ENCODE measurements around the gene NEURL3.
"Not testable (repeated sequence)": the region's sequence is repeated elsewhere in the genome, so short reads cannot be mapped to it uniquely, and the experiment has no call there.

The NEURL3 gene

GRCh38 chr2:96505231-96505889 lies at the start of gene NEURL3:
NEURL3 (minus strand) TSS chr2:96505357; CDS start chr2:96505286, 71 bp downstream.
- no peak for DNase-seq

GRCh38 chr2:96554293-96555145 lies 49.4 kb upstream of the NEURL3 start:
- DNase-seq: peak; percentile 50

GRCh38 chr2:96553957-96554292 lies 48.8 kb upstream of the NEURL3 start:
- DNase-seq: not testable (repeated sequence)

- no peak for DNase-seq
Observed at GRCh38 chr2:96553176-96553956, 48.2 kb upstream of the NEURL3 start.

GRCh38 chr2:96552315-96553175 lies 47.4 kb upstream of the NEURL3 start:
- no peak for DNase-seq

GRCh38 chr2:96551605-96552314 lies 46.6 kb upstream of the NEURL3 start:
- DNase-seq: no peak

- DNase-seq: no peak
Observed at GRCh38 chr2:96550787-96551604, 45.8 kb upstream of the NEURL3 start.

GRCh38 chr2:96549967-96550786 lies 45.0 kb upstream of the NEURL3 start:
- no peak for DNase-seq

- no peak for DNase-seq
Observed at GRCh38 chr2:96549466-96549785, 44.3 kb upstream of the NEURL3 start.

- no peak for DNase-seq
Observed at GRCh38 chr2:96548558-96549465, 43.7 kb upstream of the NEURL3 start.

GRCh38 chr2:96547731-96548171 lies 42.6 kb upstream of the NEURL3 start:
- DNase-seq: no peak

GRCh38 chr2:96547203-96547641 lies 42.1 kb upstream of the NEURL3 start:
- DNase-seq: no peak

- DNase-seq: no peak
Observed at GRCh38 chr2:96546797-96547196, 41.6 kb upstream of the NEURL3 start.

- no peak for DNase-seq
Observed at GRCh38 chr2:96546321-96546720, 41.2 kb upstream of the NEURL3 start.

- no peak for DNase-seq
Observed at GRCh38 chr2:96542357-96542977, 37.3 kb upstream of the NEURL3 start.

- no peak for DNase-seq
Observed at GRCh38 chr2:96541398-96542152, 36.4 kb upstream of the NEURL3 start.

- no peak for DNase-seq
Observed at GRCh38 chr2:96540136-96540535, 35.0 kb upstream of the NEURL3 start.

All from hematopoietic multipotent progenitor cell treated with erythropoietin and hydrocortisone succinate and interleukin-3 and kit ligand, for 8 days (in vitro differentiated cells).